Ovary (tissue), 9 donors: Measurements from ENCODE around the gene BPIFB4. TPM values are rescaled to one million over a fixed set of nuclear protein-coding genes. Genes with fewer than 3 reads are reported as not detected.

Experiments used
- DNase-seq, 5 donors: peaks; one replicate each; pipeline ENCODE4 v3.0.0-alpha.2; 2019 to 2020
- H3K27ac ChIP-seq, 2 donors: fragments of 200-600 bp; one replicate each; pipeline versions ENCODE4 v1.5.1 to v1.8.0; 2019 to 2022
- H3K27me3 ChIP-seq: fragments of 200-600 bp; one replicate; pipeline ENCODE4 v1.8.0; 2022
- H3K36me3 ChIP-seq: fragments of 200-600 bp; sonication (generic); one replicate; pipeline ENCODE4 v1.5.1; 2019
- H3K4me1 ChIP-seq: one replicate; pipeline ENCODE4 v1.8.1; 2013; ENCODE audit warnings: mild to moderate bottlenecking, moderate library complexity; ENCODE audit not compliant: insufficient read depth
- H3K4me3 ChIP-seq: fragments of 200-600 bp; sonication (generic); one replicate; pipeline ENCODE4 v1.5.1; 2017
- H3K9me3 ChIP-seq, 2 donors: fragments of 200-600 bp in 1 of 2; sonication (generic) in 1 of 2; one replicate each; pipeline versions ENCODE4 v1.5.1 to v1.8.1; 2013 to 2019; ENCODE audit warnings: mild to moderate bottlenecking in 1 of 2, moderate library complexity in 1 of 2
- CTCF ChIP-seq, 3 donors: fragments of 450-650 bp in 2 of 3; fragments of 200-600 bp in 1 of 3; IDR thresholded peaks; one replicate each; pipeline versions ENCODE4 v1.5.1 to v1.8.0; 2016 to 2022; ENCODE audit warnings: antibody characterized with exemption in 3 of 3, mild to moderate bottlenecking in 1 of 3
- EP300 ChIP-seq: sonication (generic); formaldehyde crosslinking; IDR thresholded peaks from one replicate; pipeline ENCODE4 v1.6.1; 2017; ENCODE audit warnings: antibody characterized with exemption
- POLR2A ChIP-seq: fragments of 450-650 bp; IDR thresholded peaks from one replicate; pipeline ENCODE4 v1.6.1; 2017; ENCODE audit warnings: antibody characterized with exemption, mild to moderate bottlenecking, moderate library complexity
- WGBS, 3 donors: extraction: QIAGEN DNeasy Blood & Tissue Kit in 1 of 3; methylation state at CpG; one replicate each; pipeline versions ENCODE4 v1.1.5 to v1.1.7; 2013 to 2017; 5-methylcytosine and 5-hydroxymethylcytosine counted together
- intact Hi-C, 4 donors: fragments of 100-400 bp; cut with DNase I; formaldehyde crosslinking; loops; one replicate each; pipeline versions ENCODE4 v1.11.0 to v1.15.1; 2022 to 2023
- polyA plus RNA-seq, 2 donors: library from polyadenylated mRNA; stranded (reverse); fragments of 200-250 nt in 1 of 2; fragments of 350-450 nt in 1 of 2; fragmentation: Illumina TruSeq in 1 of 2; extraction: RNeasy Lipid Tissue Mini Kit (QIAGEN cat#74804) in 1 of 2; gene quantifications; one replicate each; pipeline ENCODE4 v1.2.3, GENCODE V29; 2013 to 2014
- total RNA-seq, 7 donors: library from RNA; depleted of rRNA in 2 of 7; stranded (reverse); fragments of >200 nt in 2 of 7; fragmentation: NEBNext Ultra II Directional in 3 of 7; extraction: Animal tissue kit (Norgen Biotek cat#: 25700) in 3 of 7; gene quantifications; one replicate each; pipeline versions ENCODE4 v1.1.0 to v1.2.4, GENCODE V29; 2016 to 2023
- donor health status: DM: no; HTN: no; CAD: no; lungs with moderate emphysema.
- donor health status: DM: no; HTN: no; CAD: no.
- donor health status: Bipolar disorder and iron deficiency.
- donor health status: DM: yes; HTN: yes; CAD: no.
- donor health status: DM: no; HTN: no; CAD: no.
- donor health status: DM: yes; HTN: yes; CAD: no.

The BPIFB4 gene
- total and polyA plus RNA-seq, 9 donors, result not detected

- Histone ChIP-seq H3K4me3 (no peak overlapping the region), H3K9me3 (no peaks in the 10 kb centered on the region), H3K36me3 (no peaks in the 10 kb centered on the region), H3K27ac (no peak overlapping the region), H3K27me3 (no peaks in the 10 kb centered on the region), H3K4me1 (no peaks in the 10 kb centered on the region)
- TF ChIP-seq POLR2A (no peak), EP300 (no peak), CTCF (IDR thresholded peaks at IDR 0.05) (no peak)
- DNase-seq, result no peak
- 50 to 67% (median 55%) methylated on average over 7 of the region's 7 CpGs for WGBS, 3 donors
- intact Hi-C loops, result no loop called here
Measured at GRCh38 chr20:33054381-33054780, 25.1 kb upstream of the BPIFB4 start.

GRCh38 chr20:33054791-33055190 lies 24.7 kb upstream of the BPIFB4 start:
- TF ChIP-seq POLR2A, result no peak
- no peak for TF ChIP-seq EP300
- TF ChIP-seq CTCF (IDR thresholded peaks at IDR 0.05), result no peak
- no peak overlapping the region for H3K4me3 ChIP-seq
- H3K4me1 ChIP-seq, result no peaks in the 10 kb centered on the region
- no peaks in the 10 kb centered on the region for H3K9me3 ChIP-seq
- intact Hi-C loops, result no loop called here
- no peak overlapping the region for H3K27ac ChIP-seq
- DNase-seq, result no peak
- 78 to 81% (median 81%) methylated on average over 2 of the region's 2 CpGs for WGBS, 3 donors
- H3K27me3 ChIP-seq, result no peaks in the 10 kb centered on the region
- no peaks in the 10 kb centered on the region for H3K36me3 ChIP-seq

DNA sequence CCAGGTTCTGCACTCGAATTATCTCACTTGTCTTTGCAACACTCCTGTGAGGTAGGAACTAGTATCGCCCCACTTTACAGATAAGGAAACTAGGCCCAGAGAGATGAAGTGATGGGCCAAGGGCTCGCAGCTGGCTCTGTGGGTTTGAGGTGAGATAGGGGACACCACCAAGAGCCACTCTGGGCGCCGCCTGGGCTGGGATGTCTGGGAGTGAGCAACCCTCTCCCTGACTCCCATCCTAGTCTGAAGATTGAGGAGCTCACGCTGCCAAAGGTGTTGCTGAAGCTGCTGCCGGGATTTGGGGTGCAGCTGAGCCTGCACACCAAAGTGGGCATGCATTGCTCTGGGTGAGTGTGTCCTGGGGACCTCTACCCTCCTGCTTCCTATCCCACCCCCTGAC lies 20.3 kb upstream of the BPIFB4 start:
- no peaks in the 10 kb centered on the region for H3K36me3 ChIP-seq
- no peak for TF ChIP-seq POLR2A
- TF ChIP-seq EP300, result no peak
- TF ChIP-seq CTCF (IDR thresholded peaks at IDR 0.05), result no peak
- H3K4me1 ChIP-seq, result no peaks in the 10 kb centered on the region
- H3K27ac ChIP-seq, result no peak overlapping the region
- no peak overlapping the region for H3K4me3 ChIP-seq
- DNase-seq, result no peak
- H3K9me3 ChIP-seq, result no peaks in the 10 kb centered on the region
- 69 to 76% (median 73%) methylated on average over 7 of the region's 7 CpGs for WGBS, 3 donors
- no peaks in the 10 kb centered on the region for H3K27me3 ChIP-seq
- intact Hi-C loops, result no loop called here

DNA sequence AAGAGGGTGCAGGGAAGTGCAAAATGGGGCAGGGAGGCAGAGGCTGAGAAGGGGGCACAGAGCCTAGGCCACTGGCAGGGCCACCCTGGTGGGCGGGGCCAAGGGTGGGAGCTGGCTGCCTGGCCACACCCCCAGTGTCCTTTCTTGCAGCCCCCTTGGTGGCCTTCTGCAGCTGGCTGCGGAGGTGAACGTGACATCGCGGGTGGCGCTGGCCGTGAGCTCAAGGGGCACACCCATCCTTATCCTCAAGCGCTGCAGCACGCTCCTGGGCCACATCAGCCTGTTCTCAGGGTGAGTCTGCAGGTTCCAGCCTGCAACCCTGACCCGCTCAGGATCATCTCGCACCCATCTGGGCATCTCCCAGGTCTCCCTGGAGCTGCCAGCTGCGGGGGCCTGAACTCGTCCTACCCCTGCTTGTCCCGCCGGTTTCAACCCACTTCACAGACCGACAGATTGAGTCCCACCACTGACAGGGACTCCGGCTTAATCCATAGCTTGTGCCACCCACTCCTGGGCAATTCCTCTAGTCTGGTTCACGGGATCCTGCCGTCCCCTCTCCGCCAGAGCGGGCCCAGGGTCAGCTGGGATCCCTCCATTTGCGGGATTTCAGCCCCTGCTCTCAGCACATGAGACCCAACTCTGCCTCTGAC lies 19.6 kb upstream of the BPIFB4 start:
- H3K36me3 ChIP-seq, result no peaks in the 10 kb centered on the region
- no peak for TF ChIP-seq POLR2A
- no peak for TF ChIP-seq CTCF (IDR thresholded peaks at IDR 0.05)
- no peak for TF ChIP-seq EP300
- no peak overlapping the region for H3K27ac ChIP-seq
- intact Hi-C loops, result loop anchor here in 1 of 4 donors (10.0 kb wide), 1 partner anchor 55 kb away; the partner anchor contains the start of genes BPIFB2 and SUN5
- H3K4me3 ChIP-seq, result no peak overlapping the region
- DNase-seq, result no peak
- H3K27me3 ChIP-seq, result no peaks in the 10 kb centered on the region
- WGBS, 3 donors, result 89 to 93% (median 91%) methylated on average over 22 of the region's 22 CpGs
- no peaks in the 10 kb centered on the region for H3K4me1 ChIP-seq
- no peaks in the 10 kb centered on the region for H3K9me3 ChIP-seq
